Kidney (tissue), 14 donors: Measurements from ENCODE around the gene KCNQ5. TPM values are rescaled to one million over a fixed set of nuclear protein-coding genes. Genes with fewer than 3 reads are reported as not detected.

Source experiments
- DNase-seq, 5 donors: peaks; one replicate each; pipeline ENCODE4 v3.0.0-alpha.2; 2013 to 2020
- FAIRE-seq: peaks from 2 replicates; lab custom pipeline; 2012; peaks lifted over from hg19 to GRCh38; lab: Jason Lieb, UNC
- H3K27ac ChIP-seq, 2 donors: one replicate each; pipeline ENCODE4 v1.7.0; 2013; ENCODE audit warnings: low read depth in 2 of 2, low read length in 2 of 2, inconsistent platforms in 1 of 2
- H3K27me3 ChIP-seq: one replicate; pipeline ENCODE4 v1.7.1; 2013; ENCODE audit warnings: low read length, inconsistent platforms; ENCODE audit not compliant: control insufficient read depth, insufficient read depth
- H3K36me3 ChIP-seq, 3 donors: one replicate each; pipeline versions ENCODE4 v1.7.0 to v1.7.1; 2013; ENCODE audit warnings: low read length in 3 of 3, control low read depth in 1 of 3, inconsistent platforms in 1 of 3; ENCODE audit not compliant: insufficient read depth in 3 of 3, control insufficient read depth in 2 of 3
- H3K4me1 ChIP-seq, 3 donors: one replicate each; pipeline versions ENCODE4 v1.7.0 to v1.7.1; 2013; ENCODE audit warnings: low read length in 3 of 3, inconsistent platforms in 1 of 3, low read depth in 1 of 3; ENCODE audit not compliant: control insufficient read depth in 2 of 3, insufficient read depth in 2 of 3
- H3K4me3 ChIP-seq, 3 donors: one replicate each; pipeline versions ENCODE4 v1.7.0 to v1.8.1; 2013; ENCODE audit warnings: low read length in 3 of 3, control low read depth in 1 of 3, inconsistent platforms in 1 of 3
- H3K9ac ChIP-seq, 3 donors: one replicate each; pipeline versions ENCODE4 v1.7.0 to v1.7.1; 2013; ENCODE audit warnings: low read length in 3 of 3, control low read depth in 1 of 3, inconsistent platforms in 1 of 3
- H3K9me3 ChIP-seq, 3 donors: one replicate each; pipeline versions ENCODE4 v1.7.0 to v1.7.1; 2013; ENCODE audit warnings: low read length in 3 of 3, control low read depth in 1 of 3, inconsistent platforms in 1 of 3; ENCODE audit not compliant: control insufficient read depth in 2 of 3, insufficient read depth in 1 of 3
- CTCF ChIP-seq: IDR thresholded peaks from 3 replicates; pipeline ENCODE4 v1.5.1; 2012; ENCODE audit warnings: mild to moderate bottlenecking, moderate library complexity, borderline replicate concordance; ENCODE audit not compliant: insufficient read depth; ENCODE audit errors: extremely low read depth
- intact Hi-C: fragments of 100-400 bp; cut with DNase I; formaldehyde crosslinking; loops from one replicate; pipeline ENCODE4 v1.11.1; 2022
- polyA plus RNA-seq: library from polyadenylated mRNA; stranded (reverse); fragments of 350-450 nt; fragmentation: Illumina TruSeq; extraction: RNeasy Lipid Tissue Mini Kit (QIAGEN cat#74804); gene quantifications from one replicate; pipeline ENCODE4 v1.2.3, GENCODE V29; 2014; ENCODE audit warnings: low read depth, low replicate concordance; ENCODE audit not compliant: insufficient read depth
- total RNA-seq: library from RNA; stranded (reverse); fragmentation: NEBNext Ultra II Directional; extraction: Animal tissue kit (Norgen Biotek cat#: 25700); gene quantifications from one replicate; pipeline ENCODE4 v1.2.1, GENCODE V29; 2021
- donor health status: control.
- donor health status: control.
- donor health status: control.
- donor health status: control.
- donor health status: control.
- donor health status: DM: yes; HTN: yes; CAD: no.
- donor health status: Normal renal cell carcinoma (clear cell type).

The KCNQ5 gene
- total and polyA plus RNA-seq, 2 donors from 2014 or later = 0.50 TPM; not detected in 1

- Histone ChIP-seq H3K4me3 (no peak overlapping the region), H3K9me3 (peaks cover 0 to 8% (median 0%) of the 10 kb centered on the region in 3 donors), H3K36me3 (no peaks in the 10 kb centered on the region), H3K4me1 (no peaks in the 10 kb centered on the region), H3K27ac (no peak overlapping the region), H3K27me3 (no peaks in the 10 kb centered on the region), H3K9ac (no peak overlapping the region)
- intact Hi-C loops = no loop called here
- no peak for FAIRE-seq
- no peak for TF ChIP-seq CTCF
- no peak for DNase-seq
Observed at GRCh38 chr6:72712910-72713309, 91.0 kb downstream of the KCNQ5 start.

GRCh38 chr6:72715119-72715518 is 93.3 kb downstream of the KCNQ5 start:
- TF ChIP-seq CTCF = no peak
- Histone ChIP-seq H3K27me3 (no peaks in the 10 kb centered on the region), H3K36me3 (no peaks in the 10 kb centered on the region), H3K9ac (no peak overlapping the region), H3K4me1 (no peaks in the 10 kb centered on the region), H3K27ac (no peak overlapping the region), H3K4me3 (no peak overlapping the region), H3K9me3 (peaks cover 0 to 4% (median 0%) of the 10 kb centered on the region in 3 donors)
- DNase-seq = no peak
- intact Hi-C loops = no loop called here
- no peak for FAIRE-seq

GRCh38 chr6:72716916-72717315 is 95.1 kb downstream of the KCNQ5 start:
- DNase-seq (no peak), FAIRE-seq (no peak)
- no peak for TF ChIP-seq CTCF
- Histone ChIP-seq H3K36me3 (no peaks in the 10 kb centered on the region), H3K27me3 (no peaks in the 10 kb centered on the region), H3K4me1 (no peaks in the 10 kb centered on the region), H3K4me3 (no peak overlapping the region), H3K27ac (no peak overlapping the region), H3K9me3 (no peaks in the 10 kb centered on the region), H3K9ac (no peak overlapping the region)
- intact Hi-C loops = no loop called here

- DNase-seq (no peak), FAIRE-seq (no peak)
- TF ChIP-seq CTCF = no peak
- Histone ChIP-seq H3K27me3 (no peaks in the 10 kb centered on the region), H3K4me3 (no peak overlapping the region), H3K27ac (no peak overlapping the region), H3K9ac (no peak overlapping the region), H3K4me1 (no peaks in the 10 kb centered on the region), H3K36me3 (no peaks in the 10 kb centered on the region), H3K9me3 (no peaks in the 10 kb centered on the region)
- intact Hi-C loops = no loop called here
Observed at GRCh38 chr6:72720464-72720863, 98.6 kb downstream of the KCNQ5 start.
